Endothelial cell (in vitro differentiated cells): ENCODE measurements around the gene BYSL. TPM values are rescaled to one million over a fixed set of nuclear protein-coding genes. Genes with fewer than 3 reads are reported as not detected.
A peak's percentile ranks its signal among the peaks of the same experiment; 100 is the strongest.

ENCODE experiments used
- DNase-seq: peaks from one replicate; pipeline ENCODE4 v3.0.0; 2021; ENCODE audit warnings: low spot score
- H3K27ac Mint-ChIP-seq: one replicate; pipeline ENCODE4 v1.8.0; 2021; ENCODE audit warnings: mixed read lengths, inconsistent platforms; ENCODE audit not compliant: unreplicated experiment
- H3K27me3 Mint-ChIP-seq: one replicate; pipeline ENCODE4 v1.8.0; 2021; ENCODE audit warnings: mild to moderate bottlenecking, moderate library complexity, mixed read lengths, inconsistent platforms; ENCODE audit not compliant: unreplicated experiment
- H3K36me3 Mint-ChIP-seq: one replicate; pipeline ENCODE4 v1.8.0; 2021; ENCODE audit warnings: mild to moderate bottlenecking, low read depth, mixed read lengths, inconsistent platforms; ENCODE audit not compliant: unreplicated experiment
- H3K4me1 Mint-ChIP-seq: one replicate; pipeline ENCODE4 v1.8.0; 2021; ENCODE audit warnings: mild to moderate bottlenecking, mixed read lengths, inconsistent platforms; ENCODE audit not compliant: unreplicated experiment
- H3K4me3 Mint-ChIP-seq: one replicate; pipeline ENCODE4 v1.8.0; 2021; ENCODE audit warnings: mild to moderate bottlenecking, mixed read lengths, inconsistent platforms; ENCODE audit not compliant: unreplicated experiment
- H3K9me3 Mint-ChIP-seq: one replicate; pipeline ENCODE4 v1.8.0; 2021; ENCODE audit warnings: mixed read lengths, inconsistent platforms; ENCODE audit not compliant: unreplicated experiment
- total RNA-seq: library from RNA; stranded (reverse); fragmentation: NEBNext Ultra II Directional; extraction: Animal tissue kit (Norgen Biotek cat#: 25700); gene quantifications from one replicate; pipeline ENCODE4 v1.2.1, GENCODE V29; 2021; ENCODE audit not compliant: unreplicated experiment
- TF ChIP-seq, protein P1 (sequence below): fragments of 200-600 bp; sonication (generic); IDR thresholded peaks from one replicate; pipeline ENCODE4 v1.5.0; 2021; ENCODE audit warnings: antibody characterized with exemption; ENCODE audit not compliant: unreplicated experiment

Gene BYSL
- total RNA-seq, 1 donor from 2014 or later: 21.9 TPM

DNA sequence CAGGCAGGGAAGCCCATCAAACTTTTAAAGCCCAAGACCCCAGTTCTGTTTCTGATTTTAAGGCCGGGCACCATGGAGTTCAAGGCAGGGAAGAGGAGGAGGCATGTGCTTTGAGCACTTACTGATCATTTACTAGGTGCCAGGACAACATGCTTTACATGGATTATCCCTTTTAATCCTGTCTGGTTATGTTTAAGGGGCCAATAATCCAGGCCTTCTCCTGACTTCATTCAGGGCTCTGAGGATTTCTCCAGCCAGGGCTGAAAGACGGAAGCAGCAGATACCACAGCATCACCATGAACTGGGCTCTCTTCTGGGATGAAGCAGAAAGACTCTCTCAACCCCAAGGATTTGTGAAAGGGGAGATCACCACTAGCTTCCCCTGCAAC is 16.2 kb downstream of the BYSL start:
- peaks cover 21% of the 10 kb centered on the region for H3K36me3 Mint-ChIP-seq
- TF ChIP-seq, protein P1, sequence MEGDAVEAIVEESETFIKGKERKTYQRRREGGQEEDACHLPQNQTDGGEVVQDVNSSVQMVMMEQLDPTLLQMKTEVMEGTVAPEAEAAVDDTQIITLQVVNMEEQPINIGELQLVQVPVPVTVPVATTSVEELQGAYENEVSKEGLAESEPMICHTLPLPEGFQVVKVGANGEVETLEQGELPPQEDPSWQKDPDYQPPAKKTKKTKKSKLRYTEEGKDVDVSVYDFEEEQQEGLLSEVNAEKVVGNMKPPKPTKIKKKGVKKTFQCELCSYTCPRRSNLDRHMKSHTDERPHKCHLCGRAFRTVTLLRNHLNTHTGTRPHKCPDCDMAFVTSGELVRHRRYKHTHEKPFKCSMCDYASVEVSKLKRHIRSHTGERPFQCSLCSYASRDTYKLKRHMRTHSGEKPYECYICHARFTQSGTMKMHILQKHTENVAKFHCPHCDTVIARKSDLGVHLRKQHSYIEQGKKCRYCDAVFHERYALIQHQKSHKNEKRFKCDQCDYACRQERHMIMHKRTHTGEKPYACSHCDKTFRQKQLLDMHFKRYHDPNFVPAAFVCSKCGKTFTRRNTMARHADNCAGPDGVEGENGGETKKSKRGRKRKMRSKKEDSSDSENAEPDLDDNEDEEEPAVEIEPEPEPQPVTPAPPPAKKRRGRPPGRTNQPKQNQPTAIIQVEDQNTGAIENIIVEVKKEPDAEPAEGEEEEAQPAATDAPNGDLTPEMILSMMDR: no peak
- DNase-seq: no peak
- peaks cover 6% of the 10 kb centered on the region for H3K27me3 Mint-ChIP-seq
- H3K9me3 Mint-ChIP-seq: no peaks in the 10 kb centered on the region
- H3K27ac Mint-ChIP-seq: peak overlapping the region; percentile 52
- H3K4me1 Mint-ChIP-seq: peaks cover 32% of the 10 kb centered on the region
- no peak overlapping the region for H3K4me3 Mint-ChIP-seq

DNA sequence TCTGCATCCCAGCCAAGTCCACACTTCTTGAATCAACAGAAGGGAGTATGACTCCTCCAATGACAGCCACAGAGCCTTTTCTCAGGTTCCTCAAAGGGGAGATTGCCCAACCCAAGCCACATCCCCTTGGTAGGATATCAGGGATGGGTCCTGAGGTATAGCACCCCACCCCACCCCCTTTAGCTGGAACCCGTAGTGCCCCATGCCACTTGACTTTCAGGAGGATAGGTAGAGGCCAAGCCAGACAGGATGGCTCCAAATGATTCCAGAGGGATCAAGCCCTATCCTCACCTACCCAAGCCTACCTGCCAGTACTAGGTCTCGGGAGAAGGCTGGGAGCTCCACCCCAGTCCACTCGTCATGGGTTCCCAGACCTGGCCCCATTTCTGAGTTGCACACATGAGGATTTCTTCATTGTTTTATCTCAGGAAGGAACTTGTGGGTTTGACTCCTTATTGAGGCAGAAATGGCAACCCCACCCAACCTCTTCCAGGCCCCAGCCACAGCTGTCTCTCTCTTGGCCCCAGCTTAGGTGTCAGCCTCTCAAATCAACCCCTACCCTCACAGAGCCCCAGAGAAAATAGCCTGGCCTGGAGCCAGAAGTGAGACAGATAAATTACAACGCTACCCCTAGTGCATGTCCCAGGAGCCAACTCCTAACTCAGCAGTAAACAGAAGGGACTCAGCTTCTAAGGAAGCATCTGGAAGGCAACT is 16.7 kb downstream of the BYSL start:
- Mint-ChIP-seq H3K36me3 (peaks cover 18% of the 10 kb centered on the region), H3K4me3 (no peak overlapping the region), H3K27me3 (peaks cover 6% of the 10 kb centered on the region), H3K9me3 (no peaks in the 10 kb centered on the region), H3K27ac (peak overlapping the region; percentile 42), H3K4me1 (peaks cover 32% of the 10 kb centered on the region)
- no peak for DNase-seq
- TF ChIP-seq, protein P1: no peak

DNA sequence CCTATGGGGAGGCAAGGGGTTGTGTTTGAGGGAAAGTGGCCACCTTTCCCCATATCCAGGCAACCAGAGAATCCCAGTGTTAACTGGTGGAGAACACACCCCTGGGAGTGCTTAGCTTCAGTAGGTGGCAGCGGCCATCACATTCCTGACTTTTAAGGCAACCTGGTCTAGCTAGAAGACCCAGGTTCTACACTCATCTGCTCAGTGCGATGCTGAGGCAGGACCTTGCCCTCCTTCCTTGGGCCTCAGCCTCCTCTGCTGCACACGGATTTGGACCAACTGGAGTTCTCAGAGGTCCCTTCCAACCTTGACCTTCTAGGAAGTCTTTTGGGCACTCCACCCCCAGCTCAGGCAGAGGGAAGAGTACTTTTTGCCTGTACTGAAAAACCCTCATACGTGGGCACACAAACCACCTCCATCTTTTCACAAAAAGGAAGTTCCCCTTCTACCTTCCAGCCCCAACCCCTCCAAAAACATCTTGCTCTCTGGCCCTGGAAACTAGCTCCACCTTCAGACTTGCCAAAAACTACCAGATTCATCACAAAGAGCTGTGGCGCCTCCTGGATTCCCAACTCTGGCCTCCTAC is 17.4 kb downstream of the BYSL start:
- Mint-ChIP-seq H3K9me3 (no peaks in the 10 kb centered on the region), H3K4me1 (peaks cover 32% of the 10 kb centered on the region), H3K27ac (peak overlapping the region; percentile 54), H3K36me3 (peaks cover 16% of the 10 kb centered on the region), H3K27me3 (peaks cover 6% of the 10 kb centered on the region), H3K4me3 (peak overlapping the region; percentile 78)
- DNase-seq: no peak
- TF ChIP-seq, protein P1: no peak

DNA sequence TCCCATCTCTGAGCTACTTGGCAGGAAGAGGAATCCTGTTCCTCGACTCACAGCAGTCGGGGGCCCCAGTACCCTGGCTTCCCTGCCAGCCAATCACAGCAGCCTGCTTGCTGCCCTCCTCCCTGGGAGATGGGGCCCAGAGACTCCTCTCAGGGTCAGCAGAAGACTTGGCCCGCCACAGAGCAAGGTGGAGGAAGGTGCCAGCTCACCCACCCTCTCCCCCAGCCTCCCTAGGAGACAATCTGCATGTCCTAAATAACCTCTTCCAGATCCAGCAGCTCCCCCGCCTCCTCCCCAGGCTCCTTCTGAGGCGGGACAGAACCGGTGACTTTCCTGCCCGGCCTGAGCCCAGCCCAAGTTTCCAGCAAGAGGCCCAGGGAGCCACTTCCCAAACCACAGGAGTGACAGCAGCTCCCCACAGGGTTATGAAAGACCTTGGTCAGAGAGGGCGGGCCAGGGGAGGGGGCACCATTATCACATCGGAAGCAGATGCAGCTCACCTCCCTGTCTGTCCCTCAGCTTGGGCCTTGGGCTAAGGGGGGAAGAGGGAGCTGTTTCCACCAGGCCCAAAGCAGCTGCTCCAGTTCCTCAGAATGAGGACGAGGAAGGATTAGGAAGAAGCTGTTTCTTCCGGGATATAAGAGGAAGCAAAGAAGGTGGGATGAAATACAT is 18.0 kb downstream of the BYSL start:
- Mint-ChIP-seq H3K36me3 (peaks cover 14% of the 10 kb centered on the region), H3K27ac (peak overlapping the region; percentile 80), H3K4me1 (peaks cover 32% of the 10 kb centered on the region), H3K9me3 (no peaks in the 10 kb centered on the region), H3K27me3 (peaks cover 6% of the 10 kb centered on the region), H3K4me3 (peak overlapping the region; percentile 93)
- TF ChIP-seq, protein P1: no peak
- DNase-seq: peak; percentile 28
